PC-9 (cell line): ENCODE data around the gene ARL13B. TPM values are rescaled to one million over a fixed set of nuclear protein-coding genes. Genes with fewer than 3 reads are reported as not detected.

ENCODE experiments used
- BruUV-seq: library from RNA; stranded (reverse); fragments of 400-500 nt; replicated peaks from 2 replicates; lab custom pipeline; 2021; lab: Mats Ljungman, UMichigan
- CTCF ChIA-PET: fragments of 300-600 bp; sonication (Branson Sonifier 250); formaldehyde crosslinking; loops from one replicate; lab custom pipeline; 2022; ENCODE audit warnings: antibody characterized with exemption; lab: Charles Lee
- POLR2A ChIA-PET: fragments of 300-600 bp; sonication (Branson Sonifier 250); formaldehyde crosslinking; loops from one replicate; lab custom pipeline; 2022; ENCODE audit warnings: antibody characterized with exemption; ENCODE audit not compliant: unreplicated experiment; lab: Charles Lee
- DNase-seq, 2 experiments: peaks; one replicate each; pipeline versions ENCODE4 v3.0.0 to v3.0.0-alpha.2; 2015 to 2022; ENCODE audit warnings: mixed read lengths in 1 of 2
- H2AFZ ChIP-seq: fragments of 200-600 bp; sonication (generic); 2 replicates; pipeline ENCODE4 v1.8.1; 2017; ENCODE audit warnings: antibody characterized with exemption
- H3F3A ChIP-seq: fragments of 200-600 bp; sonication (generic); 2 replicates; pipeline ENCODE4 v1.8.1; 2017; ENCODE audit warnings: antibody characterized with exemption, mild to moderate bottlenecking, low read depth; ENCODE audit not compliant: insufficient read depth
- H3K27ac ChIP-seq: fragments of 200-600 bp; sonication (generic); 2 replicates; pipeline ENCODE4 v1.6.1; 2016; ENCODE audit warnings: mixed run types
- H3K27me3 ChIP-seq: fragments of 200-600 bp; sonication (generic); 2 replicates; pipeline ENCODE4 v1.6.1; 2016; ENCODE audit warnings: low read depth, mixed run types; ENCODE audit not compliant: insufficient read depth
- H3K36me3 ChIP-seq: fragments of 200-600 bp; sonication (generic); 2 replicates; pipeline ENCODE4 v1.6.1; 2016; ENCODE audit warnings: low read depth, mixed run types
- H3K4me1 ChIP-seq: fragments of 200-600 bp; sonication (generic); replicated peaks from 2 replicates; pipeline ENCODE4 v1.6.1; 2016; ENCODE audit warnings: mixed run types; ENCODE audit not compliant: insufficient read depth
- H3K4me2 ChIP-seq: fragments of 200-600 bp; sonication (generic); 2 replicates; pipeline ENCODE4 v1.6.1; 2017; ENCODE audit warnings: mixed run types
- H3K4me3 ChIP-seq: fragments of 200-600 bp; sonication (generic); 2 replicates; pipeline ENCODE4 v1.6.1; 2016; ENCODE audit warnings: mixed run types
- H3K79me2 ChIP-seq: fragments of 200-600 bp; sonication (generic); 2 replicates; pipeline ENCODE4 v1.6.1; 2017; ENCODE audit warnings: low read depth, mixed run types
- H3K9me2 ChIP-seq: fragments of 200-600 bp; sonication (generic); 2 replicates; pipeline ENCODE4 v1.8.1; 2017; ENCODE audit warnings: mild to moderate bottlenecking; ENCODE audit not compliant: insufficient read depth
- H3K9me3 ChIP-seq: fragments of 200-600 bp; sonication (generic); 2 replicates; pipeline ENCODE4 v1.8.1; 2016; ENCODE audit warnings: low read depth; ENCODE audit not compliant: insufficient read depth
- H4K20me1 ChIP-seq: fragments of 200-600 bp; sonication (generic); 2 replicates; pipeline ENCODE4 v1.8.1; 2017; ENCODE audit not compliant: insufficient read depth
- EZH2 ChIP-seq: fragments of 200-600 bp; sonication (generic); IDR thresholded peaks from 2 replicates; pipeline ENCODE4 v1.8.0; 2017; ENCODE audit warnings: antibody characterized with exemption, low read depth
- intact Hi-C: fragments of 100-400 bp; cut with micrococcal nuclease; formaldehyde crosslinking; loops from one replicate; pipeline ENCODE4 v1.10.0; 2022; ENCODE audit not compliant: unreplicated experiment
- total RNA-seq: library from RNA; stranded (reverse); gene quantifications from 2 replicates; pipeline ENCODE4 v1.2.3, GENCODE V29; 2021
- TF ChIP-seq, protein P1 (sequence below): fragments of 200-600 bp; sonication (generic); conservative IDR thresholded peaks from 2 replicates; pipeline ENCODE4 v1.6.1; 2017; ENCODE audit warnings: mixed run types, antibody characterized with exemption, mild to moderate bottlenecking, moderate library complexity

ARL13B gene
- total RNA-seq, 1 experiment from 2014 or later = 20.2 TPM

GRCh38 chr3:93969443-93969842 is 10.5 kb upstream of the ARL13B start:
- H3F3A ChIP-seq = peaks cover 7% of the 10 kb centered on the region; the same call in 1 of the 2 replicates
- no peaks in the 10 kb centered on the region for H3K36me3 ChIP-seq
- H4K20me1 ChIP-seq = no peaks in the 10 kb centered on the region
- H2AFZ ChIP-seq = no peak overlapping the region
- H3K9me2 ChIP-seq = no peaks in the 10 kb centered on the region
- ChIA-PET POLR2A (interaction anchor here (0.6 kb wide), 2 partner anchors 11 to 18 kb away, joined by 3 read pairs; partner anchors contain the start of gene ARL13B), CTCF (no interaction called here)
- no peaks in the 10 kb centered on the region for H3K9me3 ChIP-seq
- no peaks in the 10 kb centered on the region for H3K79me2 ChIP-seq
- H3K27ac ChIP-seq = no peak overlapping the region
- H3K27me3 ChIP-seq = peaks cover 6% of the 10 kb centered on the region; the same call in 1 of the 2 replicates
- H3K4me1 ChIP-seq = peaks cover 5% of the 10 kb centered on the region; the same call in 1 of the 2 replicates
- no peak overlapping the region for H3K4me3 ChIP-seq
- TF ChIP-seq, protein P1, sequence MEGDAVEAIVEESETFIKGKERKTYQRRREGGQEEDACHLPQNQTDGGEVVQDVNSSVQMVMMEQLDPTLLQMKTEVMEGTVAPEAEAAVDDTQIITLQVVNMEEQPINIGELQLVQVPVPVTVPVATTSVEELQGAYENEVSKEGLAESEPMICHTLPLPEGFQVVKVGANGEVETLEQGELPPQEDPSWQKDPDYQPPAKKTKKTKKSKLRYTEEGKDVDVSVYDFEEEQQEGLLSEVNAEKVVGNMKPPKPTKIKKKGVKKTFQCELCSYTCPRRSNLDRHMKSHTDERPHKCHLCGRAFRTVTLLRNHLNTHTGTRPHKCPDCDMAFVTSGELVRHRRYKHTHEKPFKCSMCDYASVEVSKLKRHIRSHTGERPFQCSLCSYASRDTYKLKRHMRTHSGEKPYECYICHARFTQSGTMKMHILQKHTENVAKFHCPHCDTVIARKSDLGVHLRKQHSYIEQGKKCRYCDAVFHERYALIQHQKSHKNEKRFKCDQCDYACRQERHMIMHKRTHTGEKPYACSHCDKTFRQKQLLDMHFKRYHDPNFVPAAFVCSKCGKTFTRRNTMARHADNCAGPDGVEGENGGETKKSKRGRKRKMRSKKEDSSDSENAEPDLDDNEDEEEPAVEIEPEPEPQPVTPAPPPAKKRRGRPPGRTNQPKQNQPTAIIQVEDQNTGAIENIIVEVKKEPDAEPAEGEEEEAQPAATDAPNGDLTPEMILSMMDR = no peak
- no peak for TF ChIP-seq EZH2
- H3K4me2 ChIP-seq = no peak overlapping the region
- no TSS peak for BruUV-seq
- DNase-seq = peak in 1 of 2 experiments; percentile 45
- intact Hi-C loops = no loop called here

DNA sequence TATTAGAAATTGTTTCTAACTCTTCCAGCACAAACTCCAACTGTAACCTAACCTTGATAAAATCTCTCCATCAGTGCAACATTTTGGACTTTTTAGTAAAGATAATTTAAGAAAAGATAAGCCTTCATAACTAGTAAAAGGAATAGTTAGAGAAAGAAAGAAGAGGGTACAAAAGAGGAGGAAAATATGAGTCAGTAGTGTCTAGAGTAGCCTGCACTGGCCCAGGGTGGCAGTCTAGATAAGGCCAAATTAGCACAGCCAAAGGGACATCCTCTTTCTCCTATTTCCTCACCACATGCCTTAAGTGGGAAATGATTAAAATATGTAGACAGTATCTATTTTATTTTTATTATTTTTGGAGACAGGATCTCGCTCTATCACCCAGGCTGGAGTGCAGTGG is 10.0 kb upstream of the ARL13B start:
- POLR2A ChIA-PET = interaction anchor here (0.6 kb wide), 1 partner anchor 19 kb away, joined by 3 read pairs; no protein-coding TSS in a partner anchor

DNA sequence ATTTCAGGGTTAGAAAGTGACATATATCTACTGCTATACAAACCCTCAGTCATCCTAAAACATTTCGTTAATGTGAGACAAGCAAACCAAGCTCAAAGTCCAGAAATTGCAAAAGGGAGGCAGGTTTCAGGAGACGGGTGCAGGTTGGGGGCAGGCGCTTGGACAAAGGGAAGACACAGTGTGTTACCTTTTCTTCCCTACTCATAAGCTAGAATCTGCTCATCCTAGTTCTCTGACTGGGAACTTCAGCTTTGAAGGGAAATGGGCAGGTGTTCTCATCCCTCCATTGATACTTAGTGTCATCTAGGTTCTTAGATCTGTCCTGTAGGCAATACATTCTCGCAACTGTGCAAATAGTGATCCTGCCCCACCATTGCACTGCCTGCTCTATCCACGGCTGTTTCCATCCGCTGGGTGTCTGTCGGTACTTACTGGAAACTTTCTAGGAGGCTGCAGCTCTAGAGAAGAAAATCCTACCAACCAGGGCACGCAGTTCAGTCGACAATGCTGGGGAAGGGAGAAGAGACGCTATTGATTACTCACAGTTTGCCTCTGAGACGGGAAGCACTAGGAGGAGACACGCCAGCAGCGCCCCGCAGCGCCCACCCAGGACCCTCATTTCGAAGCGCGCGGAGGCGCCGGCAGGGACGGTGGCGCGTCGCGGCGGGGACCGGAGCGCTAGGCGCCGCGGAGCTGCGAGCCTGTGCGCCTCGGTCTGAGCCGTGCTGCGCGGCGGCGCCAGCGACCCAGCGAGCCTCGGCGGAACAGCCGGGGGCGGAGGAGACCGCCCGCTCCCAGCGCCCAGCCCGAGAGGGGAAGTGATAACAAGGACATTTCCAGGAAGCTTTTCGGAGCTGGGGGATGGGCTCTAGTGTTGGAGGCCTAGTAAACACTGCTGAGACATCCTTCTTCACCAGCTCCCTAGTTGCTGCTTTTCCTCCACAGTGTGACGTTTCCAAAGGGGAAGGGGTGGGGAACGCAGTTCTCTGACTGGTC is 6.5 kb upstream of the ARL13B start, which contains the start of gene PROS1:
Gene PROS1 (minus strand): TSS at position 766 of the 996 bp plus-strand sequence. CDS start 147 bp downstream, at position 619.
- intact Hi-C loops = no loop called here
- POLR2A ChIA-PET = interaction anchor here (0.6 kb wide), 1 partner anchor 55 kb away, joined by 3 read pairs; the partner anchor contains the start of gene STX19

More for the DNA sequence above, 10.0 kb upstream of the ARL13B start:
- intact Hi-C loops = no loop called here
- no peak for DNase-seq
- no peak overlapping the region for H3K4me2 ChIP-seq
- H2AFZ ChIP-seq = no peak overlapping the region
- no peaks in the 10 kb centered on the region for H3K36me3 ChIP-seq
- TF ChIP-seq EZH2 = no peak
- TF ChIP-seq, protein P1 = no peak
- no peak overlapping the region for H3K4me3 ChIP-seq
- H3K9me2 ChIP-seq = no peaks in the 10 kb centered on the region
- peaks cover 5% of the 10 kb centered on the region; the same call in 1 of the 2 replicates for H3K4me1 ChIP-seq
- H3F3A ChIP-seq = peaks cover 7% of the 10 kb centered on the region; the same call in 1 of the 2 replicates
- no TSS peak for BruUV-seq
- CTCF ChIA-PET = no interaction called here
- H3K79me2 ChIP-seq = no peaks in the 10 kb centered on the region
- no peaks in the 10 kb centered on the region for H3K9me3 ChIP-seq
- H3K27ac ChIP-seq = no peak overlapping the region
- H3K27me3 ChIP-seq = peaks cover under 1% of the 10 kb centered on the region; the same call in 1 of the 2 replicates
- H4K20me1 ChIP-seq = no peaks in the 10 kb centered on the region

More for the DNA sequence above, 6.5 kb upstream of the ARL13B start, which contains the start of gene PROS1:
- H3K9me2 ChIP-seq = no peaks in the 10 kb centered on the region
- H2AFZ ChIP-seq = peak within 1 kb of the TSS; percentile 92
- no peak within 1 kb of the TSS for H3K27ac ChIP-seq
- no peaks in the 10 kb centered on the region for H3K36me3 ChIP-seq
- peak; percentile 42 to 55 for DNase-seq
- BruUV-seq = no TSS peak
- H3K27me3 ChIP-seq = no peaks in the 10 kb centered on the region
- peaks cover 5% of the 10 kb centered on the region; the same call in 1 of the 2 replicates for H3K4me1 ChIP-seq
- H3K4me2 ChIP-seq = peak within 1 kb of the TSS; percentile 93
- peak within 1 kb of the TSS; percentile 60 for H3K4me3 ChIP-seq
- H4K20me1 ChIP-seq = no peaks in the 10 kb centered on the region
- no peaks in the 10 kb centered on the region for H3K9me3 ChIP-seq
- H3F3A ChIP-seq = peaks cover 7% of the 10 kb centered on the region; the same call in 1 of the 2 replicates
- no peaks in the 10 kb centered on the region for H3K79me2 ChIP-seq
- no peak for TF ChIP-seq EZH2
- TF ChIP-seq, protein P1 = no peak
- CTCF ChIA-PET = no interaction called here
